CD4-positive, alpha-beta T cell treated with Interleukin-12 subunit alpha and Interleukin-12 subunit beta, for 1 hour (primary cell): ENCODE measurements around the gene MEOX1.
"Not testable (repeated sequence)": the region's sequence is repeated elsewhere in the genome, so short reads cannot be mapped to it uniquely, and the experiment has no call there.

Experiments used
- DNase-seq: peaks from one replicate; pipeline ENCODE4 v3.0.0-alpha.2; 2020

The MEOX1 gene

GRCh38 chr17:43615330-43616028 lies 46.2 kb downstream of the MEOX1 start:
- no peak for DNase-seq

GRCh38 chr17:43614561-43614960 lies 47.2 kb downstream of the MEOX1 start:
- DNase-seq: no peak

- no peak for DNase-seq
Measured at GRCh38 chr17:43613917-43614316, 47.8 kb downstream of the MEOX1 start.

- no peak for DNase-seq
Measured at GRCh38 chr17:43612515-43612914, 49.2 kb downstream of the MEOX1 start.

GRCh38 chr17:43611230-43611969 lies 50.3 kb downstream of the MEOX1 start:
- DNase-seq: no peak

GRCh38 chr17:43609613-43610385 lies 51.9 kb downstream of the MEOX1 start:
- no peak for DNase-seq

- peak; percentile 4 for DNase-seq
Measured at GRCh38 chr17:43608313-43608712, 53.4 kb downstream of the MEOX1 start.

- DNase-seq: no peak
Measured at GRCh38 chr17:43604549-43604948, 57.2 kb downstream of the MEOX1 start.

DNA sequence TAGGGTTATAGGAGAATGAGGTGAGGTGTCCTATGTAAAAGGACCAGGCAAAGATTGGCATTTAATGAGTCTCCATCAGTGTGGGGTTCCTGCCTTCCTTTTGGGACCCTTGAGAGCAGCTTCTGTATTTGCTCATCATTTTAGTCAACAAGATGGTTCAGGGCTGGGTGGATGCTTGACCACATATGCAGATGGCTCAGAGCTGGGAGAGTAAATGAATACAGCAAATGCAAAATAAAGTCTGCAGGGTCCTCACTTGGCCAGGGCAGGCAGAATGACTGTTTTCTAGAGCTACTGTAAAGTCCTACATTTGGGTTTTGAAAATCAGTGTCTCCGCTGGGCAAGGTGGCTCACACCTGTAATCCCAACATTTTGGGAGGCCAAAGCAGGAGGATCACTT lies 58.4 kb downstream of the MEOX1 start:
- no peak for DNase-seq

GRCh38 chr17:43602556-43602955 lies 59.2 kb downstream of the MEOX1 start:
- not testable (repeated sequence) for DNase-seq

DNA sequence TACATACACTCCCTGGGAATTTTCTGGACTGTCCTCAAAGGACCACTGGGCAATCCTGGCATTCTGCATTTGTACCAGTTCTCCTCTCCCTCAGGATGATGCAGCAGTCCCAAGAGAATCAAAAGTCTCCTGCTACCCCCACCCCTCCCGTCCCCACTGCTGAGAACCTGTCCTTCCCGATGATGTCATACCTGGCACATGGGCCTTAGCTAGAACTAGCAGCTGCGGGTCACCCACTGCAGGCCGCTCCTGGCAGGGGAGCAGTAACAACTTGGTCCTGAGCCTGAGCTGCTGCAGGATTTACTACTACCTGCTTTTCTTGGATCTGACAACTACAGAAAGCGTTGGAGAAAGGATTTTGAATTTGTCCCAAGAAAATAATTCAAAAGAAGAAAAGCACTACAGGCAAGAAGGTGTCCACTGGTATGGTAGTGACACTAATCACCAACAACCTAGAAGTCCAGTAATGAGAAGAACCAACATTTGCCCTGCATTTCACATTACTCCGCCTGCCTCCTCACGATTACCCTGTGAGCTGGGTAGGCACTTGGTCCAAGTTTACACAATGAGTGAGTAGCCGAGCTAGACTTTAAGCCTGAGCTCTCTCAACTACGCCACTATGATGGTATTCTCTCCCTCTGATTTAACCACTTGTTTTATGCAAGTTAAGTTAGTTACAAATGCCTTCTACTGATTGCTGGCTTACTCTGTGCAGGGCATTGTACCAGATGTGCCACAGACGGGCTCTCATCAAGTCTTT lies 60.3 kb downstream of the MEOX1 start:
- DNase-seq: no peak

DNA sequence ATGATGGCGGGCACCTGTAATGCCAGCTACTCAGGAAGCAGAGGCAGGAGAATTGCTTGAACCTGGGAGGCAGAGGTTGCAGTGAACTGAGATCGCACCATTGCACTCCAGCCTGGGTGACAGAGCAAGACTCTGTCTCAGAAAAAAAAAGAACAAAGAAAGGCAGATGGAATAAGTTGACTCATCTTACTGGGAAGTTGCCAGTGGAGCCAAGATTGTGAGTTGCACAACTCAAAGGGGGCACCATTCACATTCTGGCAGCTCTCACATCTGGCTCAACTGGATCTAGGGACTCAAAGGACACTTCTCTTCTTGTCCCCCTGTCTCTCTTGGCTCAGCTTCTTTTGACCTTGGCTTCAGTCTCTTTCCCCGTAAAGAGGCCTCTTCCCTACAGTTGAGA lies 61.9 kb downstream of the MEOX1 start:
- no peak for DNase-seq

GRCh38 chr17:43599046-43599395 lies 62.7 kb downstream of the MEOX1 start:
- no peak for DNase-seq

DNA sequence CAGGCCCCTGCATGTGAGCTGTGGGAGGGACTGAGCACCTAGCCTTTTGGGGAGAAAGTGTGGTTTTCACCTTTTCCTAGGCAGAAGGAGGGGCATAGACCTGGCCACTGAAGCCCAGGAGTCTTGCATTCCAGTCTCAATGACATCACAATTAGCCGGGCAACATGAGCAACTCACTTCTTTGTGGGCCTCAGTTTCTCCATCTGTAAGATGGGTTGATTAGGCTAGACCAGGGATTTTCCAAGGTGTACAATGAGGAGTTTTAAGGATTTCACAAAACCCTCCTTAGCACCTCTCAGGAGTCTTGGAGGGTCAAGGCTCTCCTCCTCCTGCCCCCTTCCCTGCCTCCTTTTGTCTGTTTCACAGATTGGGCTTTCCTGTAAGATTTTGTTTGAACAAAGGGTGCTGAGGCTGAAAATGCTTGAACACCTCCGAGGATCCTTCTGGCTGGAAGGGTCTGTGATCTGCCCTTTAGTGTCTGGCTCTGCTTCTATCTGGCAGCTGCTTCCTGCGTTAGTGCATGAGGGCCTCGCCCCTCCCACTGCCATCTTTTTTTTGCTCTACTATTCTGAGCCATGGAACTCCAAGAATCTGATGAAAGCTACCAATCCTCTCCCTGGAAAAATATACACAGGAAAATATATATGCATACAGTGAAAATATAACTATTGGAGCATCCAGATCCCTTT lies 63.2 kb downstream of the MEOX1 start:
- no peak for DNase-seq

GRCh38 chr17:43597624-43598356 lies 63.9 kb downstream of the MEOX1 start:
- DNase-seq: no peak

DNA sequence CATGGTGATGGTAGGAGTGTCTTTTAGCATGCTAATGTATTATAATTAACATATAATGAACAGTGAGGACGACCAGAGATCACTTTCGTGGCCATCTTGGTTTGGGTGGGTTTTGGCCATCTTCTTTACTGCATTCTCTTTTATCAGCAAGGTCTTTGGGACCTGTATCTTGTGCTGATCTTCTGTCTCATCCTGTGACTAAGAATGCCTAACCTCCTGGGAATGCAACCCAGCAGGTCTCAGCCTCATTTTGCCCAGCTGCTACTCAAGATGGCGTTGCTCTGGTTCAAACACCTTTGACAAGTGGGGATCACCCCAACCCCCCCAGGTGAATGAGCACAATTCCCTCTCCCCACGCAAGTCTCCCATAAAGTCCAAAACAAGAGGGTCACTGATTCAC lies 66.3 kb downstream of the MEOX1 start:
- DNase-seq: no peak

GRCh38 chr17:43591779-43592562 lies 69.8 kb downstream of the MEOX1 start:
- no peak for DNase-seq

DNA sequence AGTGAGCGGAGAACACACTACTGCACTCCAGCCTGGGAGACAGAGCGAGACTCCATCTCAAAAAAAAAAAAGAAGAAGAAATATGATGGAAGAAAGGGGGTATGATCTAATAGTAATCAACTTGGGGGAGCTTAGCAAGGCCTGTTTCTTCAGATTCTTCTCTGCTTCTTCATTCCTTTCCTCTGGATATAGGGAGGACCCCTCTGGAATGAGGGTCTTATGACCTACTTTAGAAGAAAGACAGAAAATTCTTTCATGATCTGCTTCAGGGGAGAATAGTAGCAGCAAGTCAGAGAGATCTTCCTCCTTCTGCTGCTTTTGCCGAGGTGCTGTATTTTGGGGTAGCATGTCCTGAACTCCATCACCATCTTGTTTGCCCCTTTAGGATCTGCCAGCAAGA lies 70.7 kb downstream of the MEOX1 start:
- no peak for DNase-seq
